CD4-positive, alpha-beta T cell treated with Interleukin-12 subunit alpha and Interleukin-12 subunit beta, for 1 hour (primary cell): ENCODE measurements around the gene ATG10.
A peak's percentile ranks its signal among the peaks of the same experiment; 100 is the strongest.

ENCODE experiments used
- DNase-seq: peaks from one replicate; pipeline ENCODE4 v3.0.0-alpha.2; 2020

Gene ATG10

DNA sequence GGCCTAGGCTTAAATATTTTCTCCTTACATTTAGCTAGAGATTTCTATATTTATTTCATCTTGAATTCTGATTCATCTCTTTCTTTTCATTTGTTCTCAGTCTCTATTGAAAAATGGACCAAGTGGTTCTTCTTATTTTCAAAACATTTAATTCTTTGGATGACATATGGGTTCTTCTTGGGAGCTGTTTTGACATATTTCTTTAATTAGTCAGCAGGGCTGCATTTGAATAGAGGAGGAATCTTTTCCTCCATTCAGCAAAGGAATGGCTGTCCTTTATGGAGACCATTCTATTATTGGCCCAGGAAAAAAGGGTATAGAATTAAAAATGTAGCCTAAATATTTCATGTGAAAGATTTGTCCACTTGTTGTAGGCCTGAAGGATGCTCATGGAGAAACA, 196.5 kb downstream of the ATG10 start:
- DNase-seq: no peak

DNA sequence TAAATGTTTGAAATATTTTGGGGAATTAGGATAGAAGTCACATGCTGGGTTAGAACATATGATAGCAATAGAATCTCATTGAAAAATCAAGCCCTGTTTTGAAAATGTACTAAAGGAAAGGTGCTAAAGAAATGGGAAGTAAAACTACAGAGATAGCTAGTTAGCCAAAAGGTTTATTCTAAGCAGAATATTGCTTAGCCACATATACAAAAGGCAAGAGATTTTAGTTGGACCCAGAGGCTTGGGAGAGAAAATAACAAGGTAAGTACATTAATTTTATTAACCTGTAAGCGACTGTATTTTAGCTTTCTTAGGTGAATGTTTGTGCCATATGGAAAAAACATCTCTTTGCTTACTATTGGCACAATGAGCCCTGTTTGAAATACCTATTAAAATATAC, 198.1 kb downstream of the ATG10 start:
- DNase-seq: no peak

DNA sequence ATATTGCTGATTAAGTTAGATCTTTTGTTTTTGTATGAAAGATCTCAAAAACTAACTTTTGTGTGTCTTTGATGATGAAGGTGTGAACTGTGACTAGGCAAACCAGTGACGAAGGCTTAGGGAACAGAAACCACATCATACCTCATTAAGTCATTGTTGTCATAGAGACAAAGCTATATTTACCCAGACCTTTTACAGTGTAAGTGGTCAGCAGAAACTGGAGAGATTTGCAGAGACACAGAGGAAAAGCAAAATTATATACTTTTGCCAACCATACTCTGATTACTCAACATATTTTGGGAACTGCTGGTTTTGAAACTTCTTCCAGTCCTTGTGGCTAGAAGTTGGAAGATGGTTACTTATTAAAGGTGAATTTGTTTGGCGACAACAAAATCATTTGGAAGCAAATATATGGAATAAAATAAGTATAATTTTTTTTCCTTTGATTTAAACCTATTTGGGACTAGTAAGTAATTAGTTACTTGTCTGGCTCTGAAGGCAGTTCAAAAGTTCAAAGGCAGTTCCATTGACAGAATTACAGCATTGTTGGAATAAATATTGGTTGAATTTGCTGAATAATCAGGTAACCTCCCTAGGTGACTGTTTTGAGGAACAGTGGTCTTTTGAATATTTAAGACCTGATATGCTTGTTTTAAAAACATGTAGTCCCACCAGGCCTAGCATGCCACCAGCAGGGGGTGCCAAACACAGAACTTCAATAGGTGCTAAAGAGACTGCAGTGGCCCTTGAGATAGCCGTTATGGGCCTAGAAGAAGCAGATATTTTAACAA, 202.5 kb downstream of the ATG10 start:
- DNase-seq: peak; percentile 51

DNA sequence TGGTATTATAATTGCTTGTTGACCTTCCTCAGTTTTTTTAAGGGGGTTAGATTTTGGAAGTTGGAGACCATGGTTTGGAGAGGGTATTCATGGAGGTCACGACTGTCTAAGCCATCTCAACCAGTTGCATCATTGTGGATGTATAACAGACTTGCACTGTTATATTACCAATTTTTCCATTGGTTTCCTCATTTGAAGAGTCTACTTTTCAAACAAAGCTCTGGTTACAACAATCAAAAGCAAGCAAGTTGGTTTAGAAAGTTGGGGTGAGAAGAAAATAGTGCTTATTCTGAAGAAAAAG, 203.0 kb downstream of the ATG10 start:
- DNase-seq: no peak

DNA sequence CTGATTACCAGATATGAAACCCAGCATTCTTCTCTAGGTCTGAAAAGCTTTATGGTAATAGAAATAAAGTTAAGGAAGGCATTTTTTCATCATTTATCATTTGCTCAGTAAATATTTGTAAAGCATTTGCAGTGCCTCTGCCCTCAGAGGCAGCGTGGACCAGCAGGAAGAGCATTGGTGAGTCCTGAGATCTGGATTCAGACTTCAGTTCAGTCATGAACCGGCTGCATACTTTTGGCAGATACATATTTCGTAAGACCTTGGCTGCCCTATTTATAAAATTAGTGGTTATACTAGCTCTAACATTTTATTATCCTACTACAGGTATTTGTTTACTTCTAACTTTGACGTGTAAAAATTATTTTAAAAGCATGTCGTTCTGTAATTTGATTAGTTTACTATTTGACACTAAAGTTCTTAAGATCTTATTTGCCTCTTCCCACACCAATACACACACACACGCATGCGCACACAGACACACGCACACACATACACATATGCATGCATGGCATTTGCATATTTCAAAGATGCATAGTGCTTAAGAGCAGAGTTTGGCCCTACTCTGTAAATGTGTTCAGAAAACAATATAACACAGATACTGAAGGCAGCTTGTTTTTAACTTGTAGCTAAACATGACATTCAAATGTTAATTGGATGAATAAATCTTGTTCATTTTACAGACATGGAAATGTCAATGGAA, 204.4 kb downstream of the ATG10 start:
- no peak for DNase-seq

DNA sequence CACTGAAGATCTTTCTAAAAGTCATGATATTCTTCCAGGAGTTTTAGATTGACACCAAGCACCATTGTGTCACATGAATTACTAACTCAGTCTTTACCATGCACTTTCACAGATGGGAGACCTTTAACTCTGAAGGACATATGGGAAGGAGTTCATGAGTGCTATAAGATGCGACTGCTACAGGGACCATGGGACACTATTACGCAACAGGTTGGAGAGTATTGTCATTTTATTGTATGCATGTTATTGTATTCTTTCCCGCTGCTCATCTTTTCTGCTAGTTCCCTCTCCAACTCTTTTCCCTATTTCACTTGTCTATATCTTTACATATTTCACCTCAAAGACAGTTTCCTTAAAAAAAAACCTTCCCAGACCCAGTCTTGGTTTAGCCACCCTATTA, 206.6 kb downstream of the ATG10 start:
- no peak for DNase-seq

DNA sequence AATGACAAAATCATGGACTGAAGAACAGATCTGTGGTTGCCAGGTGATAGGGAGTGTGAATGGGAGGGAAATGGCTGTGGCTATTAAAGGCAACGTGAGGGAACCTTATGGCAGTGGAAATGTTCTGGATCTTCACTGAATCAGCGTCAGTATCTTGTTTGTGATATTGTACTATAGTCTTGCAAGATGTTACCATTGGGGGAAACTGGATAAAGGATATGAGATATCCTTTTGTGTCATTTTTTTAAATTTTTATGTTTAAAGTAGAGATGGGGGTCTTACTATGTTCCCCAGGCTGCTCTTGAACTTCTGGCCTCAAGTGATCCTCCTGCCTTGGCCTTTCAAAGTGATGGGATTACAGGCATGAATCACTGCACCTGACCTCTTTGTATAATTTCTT, 210.8 kb downstream of the ATG10 start:
- DNase-seq: no peak

DNA sequence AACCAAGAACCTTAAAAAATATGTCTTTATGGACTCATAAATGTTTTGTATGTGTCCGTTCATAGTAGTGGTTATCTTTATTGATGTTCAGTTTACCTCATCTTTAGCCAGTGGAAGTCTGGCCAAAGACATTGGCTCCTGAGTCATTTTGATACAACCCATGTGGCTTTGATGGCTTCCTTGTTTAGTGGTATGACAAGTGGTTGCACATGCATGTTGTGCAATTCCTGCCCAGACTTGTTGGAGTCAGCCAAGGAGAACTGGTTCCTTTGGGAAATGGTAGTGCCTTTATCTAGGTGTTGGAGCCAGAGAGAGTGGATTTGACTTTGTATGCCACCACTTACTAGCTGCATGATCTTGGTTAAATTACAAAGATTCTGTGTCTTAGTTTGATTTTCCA, 212.0 kb downstream of the ATG10 start:
- no peak for DNase-seq

DNA sequence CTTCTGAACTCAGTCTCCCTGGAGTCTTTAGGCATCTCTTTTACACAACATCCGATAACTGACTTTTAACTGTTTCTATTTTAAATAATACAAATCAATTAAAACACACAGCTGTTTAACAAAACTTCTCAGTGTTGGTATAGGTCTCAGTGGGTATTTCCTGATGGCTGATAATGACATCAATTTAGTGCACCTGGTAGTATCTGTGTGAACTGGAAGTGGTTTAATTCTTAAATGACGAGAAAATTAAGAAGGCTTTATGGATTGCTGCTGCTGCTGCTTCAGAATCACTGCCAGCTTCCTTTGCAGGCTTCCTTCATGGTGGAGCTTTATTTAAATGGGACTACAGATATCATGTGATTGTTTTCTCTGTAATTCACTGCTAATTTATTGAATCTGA, 214.0 kb downstream of the ATG10 start:
- DNase-seq: no peak

DNA sequence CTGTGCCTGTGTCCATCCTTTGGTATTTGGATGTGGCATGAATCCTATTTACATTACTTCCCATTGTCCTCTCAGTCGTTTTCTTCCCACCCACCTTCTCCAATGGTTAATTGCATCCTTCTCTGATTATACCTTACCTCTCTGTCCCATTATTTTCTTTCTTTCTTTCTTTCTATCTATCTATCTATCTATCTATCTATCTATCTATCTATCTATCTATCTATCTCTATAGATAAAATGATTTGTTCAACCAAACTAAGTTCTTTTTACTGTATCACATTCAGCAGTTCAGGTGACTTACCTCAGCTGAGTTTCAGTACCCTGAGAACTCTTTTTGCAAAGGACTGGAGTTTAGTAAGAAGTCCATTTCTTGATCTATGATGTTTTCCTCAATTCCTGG, 225.7 kb downstream of the ATG10 start:
- DNase-seq: no peak

DNA sequence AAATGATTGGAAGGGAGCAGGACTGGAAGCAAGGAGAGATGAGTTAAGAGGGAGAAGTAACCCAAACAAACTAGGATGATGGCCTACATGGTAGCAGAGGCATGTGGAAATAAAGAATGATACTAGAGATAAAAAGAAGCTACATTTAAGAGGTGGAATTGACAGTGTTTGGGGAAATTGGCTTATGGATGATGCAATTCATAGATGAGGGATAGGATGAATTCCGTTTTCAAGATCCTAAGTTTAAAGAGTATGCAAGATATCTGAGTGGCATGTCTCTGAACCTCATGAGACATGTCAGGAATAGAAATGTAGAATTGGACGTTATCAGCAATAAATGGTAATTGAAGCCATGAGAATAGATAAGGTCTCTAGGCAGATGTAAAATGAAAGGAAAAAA, 232.7 kb downstream of the ATG10 start:
- DNase-seq: no peak

DNA sequence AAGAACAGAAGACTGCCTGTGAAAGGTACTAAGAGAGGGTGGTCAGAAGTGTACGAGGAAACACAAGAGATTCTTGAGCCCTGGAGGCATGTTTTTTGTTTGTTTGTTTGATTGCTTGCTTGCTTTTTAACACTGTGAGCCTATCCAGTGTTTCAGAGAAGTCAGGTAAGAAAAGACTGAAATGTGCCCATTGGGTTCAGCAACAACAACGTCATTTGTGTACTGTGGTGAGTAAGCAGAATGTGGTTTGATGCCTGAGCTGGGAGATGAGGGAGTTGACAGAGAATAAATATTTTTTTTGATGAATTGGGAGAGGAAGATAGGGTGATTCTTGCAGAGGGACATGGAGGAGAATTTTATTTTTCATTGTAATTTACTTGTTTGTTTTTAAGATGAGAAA, 233.2 kb downstream of the ATG10 start:
- DNase-seq: no peak

DNA sequence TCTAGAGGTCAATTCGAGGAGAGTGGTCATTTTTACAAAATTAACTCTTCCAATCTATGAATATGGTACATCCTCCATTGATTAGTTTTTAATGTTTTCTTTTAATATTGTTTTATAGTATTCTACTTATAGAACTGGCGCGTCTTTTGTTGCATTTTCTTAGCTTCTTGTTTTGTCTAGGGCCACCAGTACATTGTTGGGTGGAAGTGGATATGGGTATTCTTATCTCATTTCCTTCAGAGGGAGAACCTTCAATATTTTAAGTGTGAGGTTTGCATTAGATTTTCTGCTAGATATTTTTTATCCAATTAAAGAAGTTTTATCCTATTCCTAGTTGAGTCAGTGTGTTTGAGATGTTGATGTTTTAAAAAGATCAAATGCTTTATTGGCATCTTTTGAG, 236.5 kb downstream of the ATG10 start:
- DNase-seq: no peak

DNA sequence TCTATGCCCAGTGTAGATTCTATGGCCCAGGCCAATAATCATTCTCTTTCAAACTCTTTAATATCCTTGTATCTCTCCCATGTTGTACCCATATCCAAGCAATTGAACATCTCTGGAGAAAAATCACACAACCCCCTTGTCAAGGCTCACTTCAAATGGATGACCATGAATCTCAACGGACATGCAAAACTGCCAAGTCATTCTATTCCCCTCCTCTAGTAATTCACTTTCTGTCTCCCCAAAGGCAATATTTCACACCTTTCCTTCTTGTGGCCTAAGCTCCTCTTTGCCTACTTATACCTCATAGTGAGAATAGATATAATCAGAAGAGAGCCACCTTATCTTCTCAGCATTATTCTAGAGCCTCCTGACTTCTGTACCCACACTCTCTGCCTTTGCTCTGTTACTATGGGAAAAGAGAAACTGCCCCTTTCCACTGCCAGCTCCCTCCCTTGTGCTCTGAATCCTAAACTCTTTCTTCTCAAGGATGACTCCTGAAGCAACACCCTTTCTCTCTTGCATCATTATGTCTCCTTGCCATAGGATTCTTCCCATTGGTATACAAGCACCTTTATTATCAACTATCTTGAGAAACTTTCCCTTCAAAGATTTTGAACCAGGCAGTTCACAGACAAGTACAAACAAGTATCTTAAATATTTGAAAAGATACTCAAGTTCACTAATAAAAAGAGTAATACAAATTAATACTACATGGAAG, 240.2 kb downstream of the ATG10 start:
- DNase-seq: no peak

DNA sequence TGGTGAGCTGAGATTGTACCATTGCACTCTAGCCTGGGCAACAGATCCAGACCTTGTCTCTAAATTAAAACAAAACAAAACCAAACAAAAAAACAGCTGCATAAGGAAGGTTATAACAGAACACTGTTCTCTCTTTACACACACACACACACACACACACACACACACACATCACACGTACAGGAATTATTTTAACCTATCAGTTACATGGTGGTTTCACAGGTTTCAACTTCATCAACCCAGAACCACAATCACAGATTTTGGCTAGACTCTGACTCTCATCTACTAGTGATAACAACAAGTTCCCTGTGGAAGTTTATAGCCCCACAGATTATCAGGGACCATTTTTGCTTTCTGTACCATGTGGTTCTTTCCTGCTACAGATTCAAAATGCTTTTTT, 246.1 kb downstream of the ATG10 start:
- no peak for DNase-seq

DNA sequence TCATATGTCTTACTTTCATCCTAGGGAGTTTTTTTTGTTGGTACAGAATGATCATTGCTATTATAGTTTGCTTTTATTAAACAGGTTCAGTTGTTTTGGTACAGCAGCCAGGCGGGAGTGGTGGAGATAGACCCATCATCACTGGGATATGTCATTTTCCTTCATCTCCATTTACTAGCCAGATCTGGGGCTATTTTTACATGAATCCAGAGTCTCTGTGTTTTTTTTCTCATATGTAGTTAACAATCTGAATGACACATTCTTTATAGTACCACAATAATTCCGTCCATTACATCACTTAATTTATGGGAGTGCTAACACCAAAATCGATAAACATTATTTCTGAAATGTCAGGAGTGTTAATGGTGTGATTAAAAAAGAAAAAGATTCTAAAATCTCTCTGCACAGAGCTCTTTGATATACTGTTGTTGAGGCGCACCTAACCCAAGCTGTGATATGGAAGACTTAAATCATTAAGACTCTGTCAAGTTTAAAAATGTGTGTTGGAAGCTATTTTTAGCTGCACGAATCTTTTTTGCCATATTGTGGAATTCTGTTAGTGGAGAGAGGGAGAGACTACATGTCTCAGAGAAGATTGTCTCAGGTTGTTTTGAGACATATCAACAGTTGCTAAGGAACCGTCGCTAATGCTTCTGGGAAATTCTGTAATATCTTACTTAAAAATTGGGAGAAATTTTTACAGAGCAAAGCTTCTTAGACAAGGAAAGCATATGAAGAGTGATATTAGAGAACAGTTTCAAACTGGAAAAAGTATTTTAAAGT, 246.7 kb downstream of the ATG10 start:
- DNase-seq: no peak

DNA sequence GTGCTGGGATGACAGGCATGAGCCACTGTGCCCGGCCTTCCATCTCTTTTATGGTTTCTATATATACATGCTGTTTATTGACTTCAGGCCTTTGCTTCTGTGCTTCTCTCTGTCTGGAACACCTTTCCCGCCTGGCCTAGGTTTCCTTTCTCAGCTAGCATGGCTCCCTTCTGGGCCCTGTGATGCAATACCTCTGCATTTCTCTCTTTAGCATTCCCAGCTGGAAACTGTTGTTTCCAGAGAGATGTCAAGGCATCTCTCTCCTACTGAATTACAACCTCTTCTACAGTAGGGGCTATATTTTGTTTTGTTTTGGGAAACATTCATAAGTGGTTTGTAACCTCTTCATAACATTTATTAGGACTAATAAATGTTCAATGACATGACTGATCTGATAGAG, 249.2 kb downstream of the ATG10 start:
- DNase-seq: no peak

DNA sequence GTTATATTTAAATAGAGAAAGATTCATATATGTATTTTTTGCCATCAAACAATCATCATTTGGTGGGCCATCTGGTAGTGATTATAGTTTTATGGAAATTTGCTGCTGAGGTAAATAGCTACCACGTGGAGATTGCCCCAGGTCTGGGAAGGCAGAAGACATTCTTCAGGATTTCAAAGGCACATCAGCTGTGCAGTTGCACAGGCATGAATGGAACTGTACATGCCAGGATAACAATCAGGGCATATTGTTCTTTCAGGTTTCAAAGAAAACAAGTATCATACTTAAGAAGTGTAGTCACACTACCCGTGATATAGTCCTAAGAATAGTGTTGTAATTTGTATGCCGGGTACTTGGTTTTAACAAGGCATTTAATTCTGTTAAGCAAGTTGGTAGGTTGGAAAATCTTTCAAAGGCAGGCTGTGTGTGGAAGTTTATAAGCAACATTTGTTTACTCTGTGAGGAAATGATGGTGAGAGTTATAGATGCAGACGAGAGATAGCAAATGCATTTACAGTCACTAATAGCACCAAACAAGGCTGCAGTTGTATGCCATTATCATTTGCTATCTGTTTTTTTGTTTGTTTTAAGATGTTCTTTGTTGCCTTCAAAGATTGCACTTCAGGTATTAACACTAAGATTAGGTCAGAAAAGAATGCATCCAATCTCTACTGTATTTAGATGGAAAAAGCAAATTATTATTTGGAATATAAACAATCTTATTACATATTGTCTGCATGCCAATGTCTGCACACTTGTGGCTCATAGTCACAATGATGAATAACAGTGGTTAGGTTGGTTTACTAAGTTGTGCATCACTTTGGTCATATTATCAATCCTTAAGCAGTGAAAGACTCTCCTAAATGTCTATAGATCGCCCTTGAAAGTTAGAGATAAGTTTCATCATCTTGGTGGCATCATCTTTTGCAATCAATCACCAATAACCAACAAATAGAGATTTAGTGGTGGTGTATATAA, 251.1 kb downstream of the ATG10 start:
- DNase-seq: no peak

DNA sequence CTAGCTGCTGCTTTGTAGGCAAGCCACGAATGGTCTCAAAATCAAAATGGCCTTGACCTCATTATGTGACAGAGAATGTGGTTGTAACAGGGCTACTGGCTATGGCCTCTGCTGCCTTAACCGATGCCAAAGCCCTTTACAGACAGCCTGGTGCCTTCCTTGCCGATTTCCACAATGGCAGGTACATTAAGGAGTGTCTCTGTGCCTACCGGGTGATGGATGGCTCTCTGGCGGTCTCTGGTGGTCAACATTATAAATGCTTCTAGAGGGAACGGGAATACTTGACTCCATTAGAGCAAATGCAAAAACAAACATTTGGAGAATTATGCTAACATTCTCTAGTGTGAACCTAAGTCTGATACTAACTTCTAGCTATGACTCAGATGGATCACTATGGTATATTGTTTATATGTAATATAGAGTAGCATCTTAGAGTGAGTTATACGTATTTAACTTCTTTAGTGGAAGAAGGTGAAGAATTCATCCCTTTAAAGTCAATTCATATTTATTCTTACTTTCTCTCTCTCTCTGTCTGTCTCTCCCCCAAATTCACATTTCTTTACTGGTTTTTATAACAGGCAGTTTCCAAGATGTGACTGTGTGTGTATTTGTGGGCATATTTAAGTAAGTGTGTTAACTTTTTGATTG, 253.8 kb downstream of the ATG10 start:
- DNase-seq: peak; percentile 68

DNA sequence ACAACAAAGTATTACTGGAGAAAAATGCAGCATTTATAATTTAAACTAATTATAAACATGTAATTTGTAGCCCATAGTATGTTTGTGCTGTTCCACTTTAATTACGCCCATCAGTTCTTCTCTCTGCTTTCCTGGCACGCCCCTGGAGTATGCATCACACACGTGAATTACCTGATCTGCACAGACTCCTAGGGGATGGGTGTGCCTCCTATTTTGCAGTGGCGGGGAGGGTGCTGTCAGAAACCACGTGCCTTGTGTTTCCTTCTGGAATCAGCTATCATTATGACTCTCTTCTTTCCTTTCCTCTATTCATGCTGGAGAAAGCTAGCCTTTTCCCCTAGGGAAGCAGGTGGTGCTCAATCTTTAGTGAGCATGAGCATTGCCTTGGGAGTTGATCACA, 263.1 kb downstream of the ATG10 start:
- no peak for DNase-seq

DNA sequence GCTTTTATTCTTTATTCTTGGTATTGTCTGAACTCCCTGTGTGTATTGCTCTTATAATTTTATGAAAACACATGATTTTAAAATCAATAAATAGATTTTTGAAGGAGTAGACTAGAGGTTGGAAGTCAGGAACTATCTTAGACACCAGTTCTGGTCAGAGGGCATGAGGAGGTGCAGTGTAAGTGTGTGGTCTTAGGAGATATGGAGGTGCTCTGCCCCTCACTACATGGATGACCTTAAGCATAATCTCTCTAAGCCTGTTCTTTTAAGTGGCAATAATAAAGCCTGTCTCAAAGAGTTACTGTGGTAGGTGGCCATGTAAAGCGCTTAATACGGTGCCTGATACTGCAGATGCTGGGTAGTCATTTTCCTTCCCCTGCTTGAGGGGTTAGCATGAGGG, 272.3 kb downstream of the ATG10 start:
- DNase-seq: no peak
